GM13977 (cell line): ENCODE data around the gene TPP1.

Experiments
- DNase-seq: peaks from one replicate; pipeline ENCODE4 v3.0.0; 2012; ENCODE audit warnings: low spot score
- in situ Hi-C: fragments of 300-500 bp; cut with MboI; formaldehyde crosslinking; loops from one replicate; pipeline ENCODE4 v1.12.0; 2022; ENCODE audit warnings: low sequenced_read_pairs, low pct_unique_long_range_greater_than_20kb, mixed read lengths, inconsistent platforms; ENCODE audit not compliant: unreplicated experiment
- TF ChIP-seq, protein P1 (sequence below): IDR thresholded peaks from 2 replicates; pipeline ENCODE4 v1.5.1; 2012; ENCODE audit warnings: mild to moderate bottlenecking, control low read depth; ENCODE audit not compliant: insufficient read depth; ENCODE audit errors: extremely low read depth, missing control alignments

The TPP1 gene

DNA sequence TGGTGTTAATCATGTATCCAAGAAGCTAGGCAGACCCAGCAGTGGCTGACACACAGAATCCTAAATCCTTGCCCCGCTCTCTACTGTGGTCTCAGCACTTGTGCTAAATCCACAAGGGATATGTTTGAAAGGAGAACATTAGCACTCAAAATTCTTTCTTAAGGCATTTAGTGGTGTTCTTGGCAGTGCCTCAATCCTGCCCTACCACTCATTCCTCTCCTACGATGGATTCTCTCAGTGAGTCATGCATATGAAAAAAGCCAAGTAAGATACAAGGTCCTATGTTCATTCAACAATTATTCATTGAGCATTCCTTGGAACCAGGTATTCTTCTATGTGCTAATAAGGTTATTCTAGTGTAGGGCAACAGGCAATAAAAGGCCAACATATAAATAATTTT is 47.0 kb downstream of the TPP1 start:
- DNase-seq: no peak
- TF ChIP-seq, protein P1, sequence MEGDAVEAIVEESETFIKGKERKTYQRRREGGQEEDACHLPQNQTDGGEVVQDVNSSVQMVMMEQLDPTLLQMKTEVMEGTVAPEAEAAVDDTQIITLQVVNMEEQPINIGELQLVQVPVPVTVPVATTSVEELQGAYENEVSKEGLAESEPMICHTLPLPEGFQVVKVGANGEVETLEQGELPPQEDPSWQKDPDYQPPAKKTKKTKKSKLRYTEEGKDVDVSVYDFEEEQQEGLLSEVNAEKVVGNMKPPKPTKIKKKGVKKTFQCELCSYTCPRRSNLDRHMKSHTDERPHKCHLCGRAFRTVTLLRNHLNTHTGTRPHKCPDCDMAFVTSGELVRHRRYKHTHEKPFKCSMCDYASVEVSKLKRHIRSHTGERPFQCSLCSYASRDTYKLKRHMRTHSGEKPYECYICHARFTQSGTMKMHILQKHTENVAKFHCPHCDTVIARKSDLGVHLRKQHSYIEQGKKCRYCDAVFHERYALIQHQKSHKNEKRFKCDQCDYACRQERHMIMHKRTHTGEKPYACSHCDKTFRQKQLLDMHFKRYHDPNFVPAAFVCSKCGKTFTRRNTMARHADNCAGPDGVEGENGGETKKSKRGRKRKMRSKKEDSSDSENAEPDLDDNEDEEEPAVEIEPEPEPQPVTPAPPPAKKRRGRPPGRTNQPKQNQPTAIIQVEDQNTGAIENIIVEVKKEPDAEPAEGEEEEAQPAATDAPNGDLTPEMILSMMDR: no peak
- in situ Hi-C loops: no loop called here

- in situ Hi-C loops: no loop called here
- TF ChIP-seq, protein P1: no peak
- DNase-seq: no peak
Observed at GRCh38 chr11:6571434-6572008, 47.7 kb downstream of the TPP1 start.

DNA sequence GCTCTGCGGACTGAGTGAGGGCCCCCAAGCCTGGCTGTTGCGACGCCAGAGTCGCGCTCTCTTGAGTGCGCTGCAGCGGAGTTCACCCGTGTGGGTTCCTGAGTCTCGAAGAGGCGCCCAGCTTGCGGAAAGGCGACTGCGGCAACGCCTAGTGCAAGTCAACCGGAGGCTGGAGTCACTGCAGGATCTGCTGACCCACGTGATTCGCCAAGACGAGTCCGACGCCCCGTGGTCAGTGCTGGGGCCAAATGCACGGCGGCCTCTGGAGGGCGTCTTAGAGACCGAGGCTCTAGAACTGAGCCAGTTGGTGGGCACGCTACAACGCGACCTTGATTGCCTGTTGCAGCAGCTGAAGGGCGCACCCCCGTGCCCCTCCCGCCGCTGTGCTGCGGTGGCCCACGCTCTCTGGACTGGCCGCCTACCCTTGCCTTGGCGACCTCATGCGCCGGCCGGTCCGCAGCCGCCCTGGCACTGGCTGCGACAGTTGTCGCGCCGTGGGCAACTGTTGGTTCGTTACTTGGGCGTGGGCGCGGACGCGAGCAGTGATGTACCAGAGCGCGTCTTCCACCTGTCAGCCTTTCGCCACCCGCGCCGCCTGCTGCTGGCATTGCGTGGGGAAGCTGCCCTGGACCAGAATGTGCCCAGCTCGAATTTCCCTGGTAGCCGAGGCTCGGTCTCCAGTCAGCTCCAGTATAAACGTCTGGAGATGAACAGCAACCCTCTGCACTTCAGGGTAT is 48.4 kb downstream of the TPP1 start:
- DNase-seq: peak; percentile 5
- TF ChIP-seq, protein P1: no peak
- in situ Hi-C loops: no loop called here

GRCh38 chr11:6569706-6570105 is 49.5 kb downstream of the TPP1 start:
- TF ChIP-seq, protein P1: no peak

GRCh38 chr11:6568191-6568918 is 50.9 kb downstream of the TPP1 start:
- DNase-seq: peak; percentile 21
- TF ChIP-seq, protein P1: no peak
- in situ Hi-C loops: no loop called here

More at GRCh38 chr11:6569706-6570105, 49.5 kb downstream of the TPP1 start:
- in situ Hi-C loops: no loop called here
- no peak for DNase-seq

- in situ Hi-C loops: no loop called here
- TF ChIP-seq, protein P1: no peak
- DNase-seq: peak; percentile 14
Observed at GRCh38 chr11:6567371-6567745, 51.9 kb downstream of the TPP1 start.
